HG03108 (cell line): ENCODE results near the gene ACTR1A.

Experiments
- ATAC-seq: cut with Tn5 transposase; IDR thresholded peaks from one replicate; pipeline ENCODE4 v1.9.1; 2021; ENCODE audit warnings: moderate library complexity; ENCODE audit not compliant: unreplicated experiment

Gene ACTR1A

GRCh38 chr10:102491136-102491535 is 11.4 kb downstream of the ACTR1A start:
- ATAC-seq: no peak

GRCh38 chr10:102485093-102485784 is 17.3 kb downstream of the ACTR1A start:
- no peak for ATAC-seq

GRCh38 chr10:102484021-102484420 is 18.5 kb downstream of the ACTR1A start:
- ATAC-seq: no peak

- ATAC-seq: no peak
These were observed 22.1 kb downstream of the ACTR1A start for GRCh38 chr10:102480396-102480795.

GRCh38 chr10:102479651-102480050 is 22.9 kb downstream of the ACTR1A start:
- no peak for ATAC-seq

GRCh38 chr10:102476466-102477141 is 25.9 kb downstream of the ACTR1A start:
- no peak for ATAC-seq

- no peak for ATAC-seq
These were observed 27.0 kb downstream of the ACTR1A start for GRCh38 chr10:102475451-102476040.

- no peak for ATAC-seq
These were observed 28.8 kb downstream of the ACTR1A start for GRCh38 chr10:102473445-102474331.

GRCh38 chr10:102470579-102471546 is 31.6 kb downstream of the ACTR1A start:
- no peak for ATAC-seq

- ATAC-seq: no peak
These were observed 33.8 kb downstream of the ACTR1A start for GRCh38 chr10:102468683-102469082.

GRCh38 chr10:102467971-102468438 is 34.5 kb downstream of the ACTR1A start:
- ATAC-seq: no peak

- ATAC-seq: no peak
These were observed 35.2 kb downstream of the ACTR1A start for GRCh38 chr10:102467318-102467717.

- ATAC-seq: no peak
These were observed 37.0 kb downstream of the ACTR1A start for GRCh38 chr10:102465466-102465865.

GRCh38 chr10:102463983-102464382 is 38.5 kb downstream of the ACTR1A start:
- ATAC-seq: no peak

GRCh38 chr10:102462512-102463054 is 39.9 kb downstream of the ACTR1A start:
- no peak for ATAC-seq

GRCh38 chr10:102461187-102462054 is 41.1 kb downstream of the ACTR1A start:
- peak; percentile 83 for ATAC-seq

GRCh38 chr10:102460836-102461186 is 41.7 kb downstream of the ACTR1A start:
- ATAC-seq: peak; percentile 27

- no peak for ATAC-seq
These were observed 43.9 kb downstream of the ACTR1A start for GRCh38 chr10:102458656-102459055.
